ENCODE data around the gene PEX11G.

GRCh38 chr19:7515110-7515644, 26.3 kb upstream of the PEX11G start:
- TF ChIP-seq CTCF (IDR thresholded peaks at IDR 0.05; ENCODE audit: low read length) (no peak), EZH2 (IDR thresholded peaks at IDR 0.05; ENCODE audit: borderline replicate concordance, low read length) (no peak)

All from OCI-LY1 (cell line).